H1 (cell line): ENCODE measurements around the gene KIF26B. TPM values are rescaled to one million over a fixed set of nuclear protein-coding genes. Genes with fewer than 3 reads are reported as not detected.

ENCODE experiments used
- CTCF ChIA-PET: fragments of 300-600 bp; sonication (Branson Sonifier 250); formaldehyde crosslinking; loops from one replicate; lab custom pipeline; 2021; ENCODE audit not compliant: partially characterized antibody; lab: Charles Lee
- POLR2A ChIA-PET: fragments of 300-600 bp; sonication (Branson Sonifier 250); formaldehyde crosslinking; loops from one replicate; lab custom pipeline; 2021; ENCODE audit warnings: inconsistent platforms; ENCODE audit not compliant: partially characterized antibody; lab: Charles Lee
- DNase-seq, 2 experiments: peaks; one replicate each; pipeline versions ENCODE4 v3.0.0 to v3.0.0-alpha.2; 2010 to 2022; ENCODE audit warnings: low spot score in 2 of 2, low read depth in 1 of 2, mixed read lengths in 1 of 2
- FAIRE-seq: peaks from 2 replicates; lab custom pipeline; 2011; peaks lifted over from hg19 to GRCh38; lab: Jason Lieb, UNC
- H2AFZ ChIP-seq: 2 replicates; pipeline ENCODE4 v1.8.1; 2012; ENCODE audit warnings: low read length, inconsistent platforms
- H2AK5ac ChIP-seq: 2 replicates; pipeline ENCODE4 v1.6.1; 2013; ENCODE audit warnings: low read depth, low read length
- H2BK120ac ChIP-seq: replicated peaks from 2 replicates; pipeline ENCODE3; 2013; ENCODE audit warnings: low read depth, low read length, inconsistent platforms
- H2BK12ac ChIP-seq: 2 replicates; pipeline ENCODE4 v1.6.1; 2013; ENCODE audit warnings: low read depth, low read length
- H2BK15ac ChIP-seq: 2 replicates; pipeline ENCODE4 v1.6.1; 2013; ENCODE audit warnings: low read length
- H2BK20ac ChIP-seq: 2 replicates; pipeline ENCODE4 v1.6.1; 2013; ENCODE audit warnings: low read length
- H2BK5ac ChIP-seq: 2 replicates; pipeline ENCODE4 v1.6.1; 2013; ENCODE audit warnings: low read depth, low read length
- H3K14ac ChIP-seq: 2 replicates; pipeline ENCODE4 v1.6.1; 2013; ENCODE audit warnings: inconsistent platforms; ENCODE audit not compliant: insufficient read length
- H3K18ac ChIP-seq: 2 replicates; pipeline ENCODE4 v1.6.1; 2013; ENCODE audit warnings: low read length; ENCODE audit errors: extremely low read depth
- H3K23ac ChIP-seq: 2 replicates; pipeline ENCODE4 v1.6.1; 2013; ENCODE audit warnings: inconsistent platforms; ENCODE audit not compliant: insufficient read length
- H3K23me2 ChIP-seq: 2 replicates; pipeline ENCODE4 v1.6.1; 2013; ENCODE audit warnings: low read depth, low read length
- H3K27ac ChIP-seq: 2 replicates; pipeline ENCODE4 v1.6.1; 2011; ENCODE audit warnings: low read depth, low read length, inconsistent platforms
- H3K27me3 ChIP-seq, 4 experiments: replicated peaks in 1 of 4; 1 replicate in 1 of 4; 2 replicates in 3 of 4; pipeline versions ENCODE4 v1.6.1 to v1.8.1; 2011 to 2013; ENCODE audit warnings: low read length in 3 of 4, mild to moderate bottlenecking in 3 of 4, inconsistent platforms in 2 of 4, mixed read lengths in 2 of 4, moderate library complexity in 1 of 4; ENCODE audit not compliant: control insufficient read depth in 3 of 4, insufficient read depth in 3 of 4; ENCODE audit errors: extremely low read depth in 1 of 4
- H3K36me3 ChIP-seq, 4 experiments: 2 replicates each; pipeline versions ENCODE4 v1.6.1 to v1.8.1; 2011 to 2013; ENCODE audit warnings: mild to moderate bottlenecking in 4 of 4, low read length in 3 of 4, moderate library complexity in 2 of 4, control low read depth in 1 of 4, inconsistent platforms in 1 of 4; ENCODE audit not compliant: insufficient read depth in 4 of 4, control insufficient read depth in 2 of 4
- H3K4ac ChIP-seq: replicated peaks from 2 replicates; pipeline ENCODE3; 2013; ENCODE audit warnings: low read length, low read depth, mixed read lengths, inconsistent platforms; ENCODE audit not compliant: insufficient read length
- H3K4me1 ChIP-seq, 4 experiments: replicated peaks in 1 of 4; 1 replicate in 1 of 4; 2 replicates in 3 of 4; pipeline versions ENCODE4 v1.6.1 to v1.8.1; 2011 to 2013; ENCODE audit warnings: low read length in 3 of 4, inconsistent platforms in 2 of 4, mixed read lengths in 1 of 4; ENCODE audit not compliant: insufficient read depth in 4 of 4, control insufficient read depth in 3 of 4
- H3K4me2 ChIP-seq, 2 experiments: 2 replicates each; pipeline versions ENCODE4 v1.6.1 to v1.8.1; 2011 to 2013; ENCODE audit warnings: low read depth in 2 of 2, low read length in 2 of 2, control low read depth in 1 of 2, inconsistent platforms in 1 of 2, mild to moderate bottlenecking in 1 of 2; ENCODE audit not compliant: insufficient read depth in 1 of 2
- H3K4me3 ChIP-seq, 4 experiments: fragments of 200-600, 300-600 bp in 1 of 4; sonication (generic), shearing (Covaris generic), sonication (Bioruptor Twin) in 1 of 4; 2 replicates each; pipeline versions ENCODE4 v1.5.1 to v1.8.1; 2011 to 2016; ENCODE audit warnings: low read length in 4 of 4, low read depth in 3 of 4, control low read depth in 2 of 4, inconsistent platforms in 2 of 4, mild to moderate bottlenecking in 2 of 4, mixed read lengths in 1 of 4, moderate library complexity in 1 of 4; ENCODE audit not compliant: insufficient read depth in 2 of 4; ENCODE audit errors: extremely low read depth in 1 of 4
- H3K56ac ChIP-seq: replicated peaks from 2 replicates; pipeline ENCODE3; 2013; ENCODE audit warnings: low read depth, mild to moderate bottlenecking, mixed read lengths, low read length, inconsistent platforms; ENCODE audit not compliant: insufficient read length
- H3K79me1 ChIP-seq: 2 replicates; pipeline ENCODE4 v1.6.1; 2013; ENCODE audit warnings: low read depth, low read length, control low read depth
- H3K79me2 ChIP-seq, 2 experiments: 2 replicates each; pipeline versions ENCODE4 v1.6.1 to v1.8.1; 2012 to 2013; ENCODE audit warnings: low read length in 2 of 2, mild to moderate bottlenecking in 2 of 2, inconsistent platforms in 1 of 2; ENCODE audit not compliant: insufficient read depth in 2 of 2, control insufficient read depth in 1 of 2
- H3K9ac ChIP-seq, 4 experiments: replicated peaks in 1 of 4; 1 replicate in 1 of 4; 2 replicates in 3 of 4; pipeline versions ENCODE4 v1.6.1 to v1.8.1; 2011 to 2013; ENCODE audit warnings: low read depth in 3 of 4, low read length in 3 of 4, control low read depth in 2 of 4, mild to moderate bottlenecking in 2 of 4, moderate library complexity in 2 of 4, inconsistent platforms in 1 of 4; ENCODE audit errors: extremely low read depth in 1 of 4
- H3K9me3 ChIP-seq, 2 experiments: 2 replicates each; pipeline versions ENCODE4 v1.6.1 to v1.8.1; 2012 to 2013; ENCODE audit warnings: mild to moderate bottlenecking in 2 of 2, moderate library complexity in 2 of 2, control low read depth in 1 of 2, inconsistent platforms in 1 of 2, low read depth in 1 of 2, low read length in 1 of 2, mixed read lengths in 1 of 2; ENCODE audit not compliant: insufficient read depth in 2 of 2
- H4K20me1 ChIP-seq, 2 experiments: replicated peaks in 1 of 2; 2 replicates each; pipeline versions ENCODE3 to v1.8.1; 2011 to 2013; ENCODE audit warnings: inconsistent platforms in 2 of 2, low read length in 2 of 2, mild to moderate bottlenecking in 1 of 2; ENCODE audit not compliant: insufficient read depth in 2 of 2, control insufficient read depth in 1 of 2
- H4K5ac ChIP-seq: 2 replicates; pipeline ENCODE4 v1.6.1; 2013; ENCODE audit warnings: low read length, low read depth, mixed read lengths, inconsistent platforms; ENCODE audit not compliant: insufficient read length
- H4K8ac ChIP-seq: 2 replicates; pipeline ENCODE4 v1.8.0; 2013; ENCODE audit warnings: mild to moderate bottlenecking, moderate library complexity, low read length, inconsistent platforms; ENCODE audit not compliant: insufficient read depth; ENCODE audit errors: extremely low read depth
- H4K91ac ChIP-seq: replicated peaks from 2 replicates; pipeline ENCODE3; 2013; ENCODE audit warnings: low read length, mixed read lengths, inconsistent platforms; ENCODE audit not compliant: insufficient read length
- BACH1 ChIP-seq: IDR thresholded peaks from 2 replicates; pipeline ENCODE4 v1.6.1; 2012; ENCODE audit warnings: low read length, improper control_type of control experiment
- EGR1 ChIP-seq: IDR thresholded peaks from 2 replicates; pipeline ENCODE4 v1.6.1; 2011; ENCODE audit warnings: low read depth, low read length, borderline replicate concordance
- HDAC6 ChIP-seq: IDR thresholded peaks from one replicate; pipeline ENCODE4 v1.7.1; 2012; ENCODE audit warnings: low read depth, mild to moderate bottlenecking, inconsistent platforms, low read length, moderate library complexity
- JUND ChIP-seq: IDR thresholded peaks from 2 replicates; pipeline ENCODE4 v1.6.1; 2011; ENCODE audit warnings: mild to moderate bottlenecking, improper control_type of control experiment, low read length
- KDM5A ChIP-seq: fragments of 200-600 bp; IDR thresholded peaks from 2 replicates; pipeline ENCODE4 v1.7.1; 2012; ENCODE audit warnings: mild to moderate bottlenecking, low read length, inconsistent platforms, mixed read lengths
- MAFK ChIP-seq: IDR thresholded peaks from 2 replicates; pipeline ENCODE4 v1.6.1; 2012; ENCODE audit warnings: low read depth, mild to moderate bottlenecking, improper control_type of control experiment, low read length
- RAD21 ChIP-seq, 2 experiments: IDR thresholded peaks in 1 of 2; conservative IDR thresholded peaks in 1 of 2; 2 replicates each; pipeline ENCODE4 v1.6.1; 2011; ENCODE audit warnings: low read depth in 2 of 2, low read length in 2 of 2, improper control_type of control experiment in 1 of 2, inconsistent platforms in 1 of 2, mild to moderate bottlenecking in 1 of 2, moderate library complexity in 1 of 2
- RBBP5 ChIP-seq: IDR thresholded peaks from 2 replicates; pipeline ENCODE4 v1.7.1; 2012; ENCODE audit warnings: low read depth, mild to moderate bottlenecking, inconsistent platforms, low read length, moderate library complexity, borderline replicate concordance
- RFX5 ChIP-seq: IDR thresholded peaks from 2 replicates; pipeline ENCODE4 v1.6.1; 2011; ENCODE audit warnings: low read depth, low read length, improper control_type of control experiment, borderline replicate concordance
- RNF2 ChIP-seq: fragments of 200-900, 300-1000 bp; sonication (generic); IDR thresholded peaks from 2 replicates; pipeline ENCODE4 v1.7.1; 2016; ENCODE audit warnings: borderline replicate concordance, low read depth, mild to moderate bottlenecking, antibody characterized with exemption, low read length; ENCODE audit not compliant: poor library complexity, severe bottlenecking; ENCODE audit errors: missing control alignments
- SP4 ChIP-seq: IDR thresholded peaks from 2 replicates; pipeline ENCODE4 v1.6.1; 2012; ENCODE audit warnings: low read length, inconsistent platforms
- WGBS, 2 experiments: shearing (Covaris generic) in 1 of 2; methylation state at CpG; one replicate each; pipeline versions ENCODE4 v1.1.6 to v1.1.7; 2013 to 2015; ENCODE audit warnings: low lambda C conversion rate in 2 of 2, mixed read lengths in 2 of 2, inconsistent platforms in 1 of 2, low coverage in 1 of 2, missing lambda C conversion rate in 1 of 2; ENCODE audit not compliant: insufficient replicate concordance in 2 of 2, insufficient coverage in 1 of 2, insufficient read length in 1 of 2; ENCODE audit errors: extremely low coverage in 1 of 2, missing lambda C conversion rate in 1 of 2; 5-methylcytosine and 5-hydroxymethylcytosine counted together
- polyA plus RNA-seq, 7 experiments: library from polyadenylated mRNA; depleted of rRNA in 3 of 7; stranded (reverse) in 5 of 7; unstranded in 2 of 7; fragments of >200 nt in 5 of 7; fragments of 200-250 nt in 2 of 7; gene quantifications; 1 replicate in 5 of 7; 2 replicates in 1 of 7; 4 replicates in 1 of 7; pipeline versions ENCODE4 v1.2.1 to v1.2.3, GENCODE V29; 2011 to 2013; ENCODE audit warnings: missing spikeins in 2 of 7, mixed read lengths in 2 of 7
- total RNA-seq: library from RNA; stranded (reverse); fragmentation: NEBNext Ultra II Directional; extraction: Animal tissue kit (Norgen Biotek cat#: 25700); gene quantifications from 2 replicates; pipeline ENCODE4 v1.2.1, GENCODE V29; 2021
- TF ChIP-seq, protein P1 (sequence below): IDR thresholded peaks from 2 replicates; pipeline ENCODE4 v1.6.1; 2012; ENCODE audit warnings: inconsistent platforms
- TF ChIP-seq, protein P2 (sequence below): IDR thresholded peaks from 2 replicates; pipeline ENCODE4 v1.6.1; 2012; ENCODE audit warnings: inconsistent platforms

The KIF26B gene
- total and polyA plus RNA-seq, 2 of the 8 experiments (the other 6 are each of a cell fraction or from before 2014, with no cell fraction given) = 0.06 to 0.28 TPM

DNA sequence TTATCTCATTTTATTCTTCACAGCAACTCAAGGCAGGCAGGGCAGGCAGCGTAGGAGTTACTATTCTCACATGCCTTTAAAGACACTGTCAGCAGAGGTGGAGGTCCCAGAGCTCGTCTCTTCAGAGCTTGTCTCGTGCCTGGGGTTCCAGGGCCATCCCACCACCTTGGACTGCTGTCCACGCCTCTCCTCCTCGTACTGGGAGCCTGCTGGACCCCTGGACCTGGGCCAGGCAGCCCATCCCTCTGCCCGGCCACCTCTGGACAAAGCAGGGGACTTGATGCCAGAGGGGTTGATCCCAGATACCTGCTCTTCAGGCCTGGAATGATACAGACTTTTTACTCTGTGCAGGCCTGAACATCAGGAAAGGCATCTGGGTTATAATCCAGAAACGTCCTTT lies 546.8 kb downstream of the KIF26B start:
- DNase-seq = no peak
- Histone ChIP-seq H3K36me3 (no peaks in the 10 kb centered on the region), H3K9me3 (no peaks in the 10 kb centered on the region), H4K8ac (no peak overlapping the region), H2BK15ac (no peak overlapping the region), H3K4me1 (peaks cover 0 to 4% (median under 1%) of the 10 kb centered on the region in 4 experiments; a peak in 2 of 7 replicates), H3K9ac (no peak overlapping the region), H3K79me1 (no peaks in the 10 kb centered on the region), H2AK5ac (no peak overlapping the region), H2BK20ac (no peak overlapping the region), H3K23ac (no peak overlapping the region), H2BK5ac (no peak overlapping the region), H2BK120ac (no peak overlapping the region), H3K4ac (no peak overlapping the region), H3K18ac (no peak overlapping the region), H2BK12ac (no peak overlapping the region), H3K23me2 (no peaks in the 10 kb centered on the region), H4K91ac (no peak overlapping the region), H4K20me1 (no peaks in the 10 kb centered on the region), H3K27ac (no peak overlapping the region), H4K5ac (no peak overlapping the region), H3K14ac (no peak overlapping the region), H2AFZ (no peak overlapping the region), H3K79me2 (no peaks in the 10 kb centered on the region), H3K27me3 (no peaks in the 10 kb centered on the region), H3K56ac (no peak overlapping the region), H3K4me2 (no peak overlapping the region), H3K4me3 (no peak overlapping the region)
- no peak for FAIRE-seq
- WGBS, 2 experiments = 91% methylated on average over 7 of the region's 7 CpGs; no CpG with 5 or more reads in 1 of the 2 experiments
- ChIA-PET CTCF (interaction anchor here (0.7 to 1.1 kb wide), 3 partner anchors 14 to 92 kb away, joined by 3 read pairs; no protein-coding TSS in a partner anchor), POLR2A (interaction anchor here (0.9 kb wide), 1 partner anchor 10 kb away, joined by 3 read pairs; no protein-coding TSS in a partner anchor)
- TF ChIP-seq JUND (no peak), RBBP5 (no peak), EGR1 (no peak), BACH1 (no peak), HDAC6 (no peak), MAFK (no peak), SP4 (no peak), RAD21 (IDR thresholded peaks at IDR 0.05 in 1 of 2, conservative IDR thresholded peaks at IDR 0.05 in 1 of 2; ENCODE audit: low read depth in 2 of 2, low read length in 2 of 2) (no peak), RFX5 (no peak), RNF2 (no peak), KDM5A (no peak)
- TF ChIP-seq, protein P1, sequence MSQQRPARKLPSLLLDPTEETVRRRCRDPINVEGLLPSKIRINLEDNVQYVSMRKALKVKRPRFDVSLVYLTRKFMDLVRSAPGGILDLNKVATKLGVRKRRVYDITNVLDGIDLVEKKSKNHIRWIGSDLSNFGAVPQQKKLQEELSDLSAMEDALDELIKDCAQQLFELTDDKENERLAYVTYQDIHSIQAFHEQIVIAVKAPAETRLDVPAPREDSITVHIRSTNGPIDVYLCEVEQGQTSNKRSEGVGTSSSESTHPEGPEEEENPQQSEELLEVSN = no peak
- TF ChIP-seq, protein P2, sequence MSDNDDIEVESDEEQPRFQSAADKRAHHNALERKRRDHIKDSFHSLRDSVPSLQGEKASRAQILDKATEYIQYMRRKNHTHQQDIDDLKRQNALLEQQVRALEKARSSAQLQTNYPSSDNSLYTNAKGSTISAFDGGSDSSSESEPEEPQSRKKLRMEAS = no peak
